Liver (tissue), 9 donors: ENCODE results near the gene RPS6KB2. TPM values are rescaled to one million over a fixed set of nuclear protein-coding genes. Genes with fewer than 3 reads are reported as not detected.

Experiments
- DNase-seq: peaks from one replicate; pipeline ENCODE4 v3.0.0-alpha.2; 2017; ENCODE audit warnings: low spot score
- H3K27ac ChIP-seq, 2 donors: one replicate each; pipeline ENCODE4 v1.7.0; 2013; ENCODE audit warnings: inconsistent platforms in 2 of 2, low read length in 2 of 2, control low read depth in 1 of 2, low read depth in 1 of 2, mild to moderate bottlenecking in 1 of 2
- H3K27me3 ChIP-seq, 4 donors: one replicate each; pipeline versions ENCODE4 v1.6.1 to v1.7.0; 2013; ENCODE audit warnings: low read length in 3 of 4, inconsistent platforms in 1 of 4, mild to moderate bottlenecking in 1 of 4, moderate library complexity in 1 of 4; ENCODE audit not compliant: control insufficient read depth in 4 of 4, insufficient read depth in 4 of 4
- H3K36me3 ChIP-seq, 4 donors: one replicate each; pipeline versions ENCODE4 v1.6.1 to v1.7.0; 2013; ENCODE audit warnings: low read length in 3 of 4, mild to moderate bottlenecking in 3 of 4, low read depth in 1 of 4, moderate library complexity in 1 of 4; ENCODE audit not compliant: control insufficient read depth in 4 of 4, insufficient read depth in 3 of 4
- H3K4me1 ChIP-seq, 4 donors: one replicate each; pipeline versions ENCODE4 v1.6.1 to v1.7.0; 2013; ENCODE audit warnings: low read length in 3 of 4, mild to moderate bottlenecking in 3 of 4, moderate library complexity in 1 of 4; ENCODE audit not compliant: control insufficient read depth in 4 of 4, insufficient read depth in 4 of 4
- H3K4me3 ChIP-seq, 3 donors: one replicate each; pipeline versions ENCODE4 v1.6.1 to v1.7.0; 2013; ENCODE audit warnings: low read length in 3 of 3, control low read depth in 1 of 3, low read depth in 1 of 3, mild to moderate bottlenecking in 1 of 3
- H3K9ac ChIP-seq, 2 donors: one replicate each; pipeline ENCODE4 v1.7.0; 2013; ENCODE audit warnings: low read length in 2 of 2, mild to moderate bottlenecking in 2 of 2, moderate library complexity in 2 of 2, control low read depth in 1 of 2, low read depth in 1 of 2
- H3K9me3 ChIP-seq, 4 donors: one replicate each; pipeline versions ENCODE4 v1.6.1 to v1.7.0; 2013; ENCODE audit warnings: low read length in 3 of 4; ENCODE audit not compliant: control insufficient read depth in 4 of 4
- EGR1 ChIP-seq, 2 donors: IDR thresholded peaks; 2 replicates each; pipeline ENCODE4 v1.6.1; 2016 to 2018; ENCODE audit warnings: antibody characterized with exemption in 2 of 2, low read depth in 2 of 2
- FOXA1 ChIP-seq: IDR thresholded peaks from 2 replicates; pipeline ENCODE4 v1.6.1; 2016; ENCODE audit warnings: antibody characterized with exemption
- FOXA2 ChIP-seq: IDR thresholded peaks from 2 replicates; pipeline ENCODE4 v1.6.1; 2016; ENCODE audit warnings: antibody characterized with exemption
- GABPA ChIP-seq, 2 donors: IDR thresholded peaks in 1 of 2; conservative IDR thresholded peaks in 1 of 2; 2 replicates each; pipeline ENCODE4 v1.6.1; 2016; ENCODE audit warnings: antibody characterized with exemption in 2 of 2, mild to moderate bottlenecking in 1 of 2, moderate library complexity in 1 of 2
- HNF4A ChIP-seq, 2 donors: conservative IDR thresholded peaks; 2 replicates each; pipeline ENCODE4 v1.6.1; 2016; ENCODE audit warnings: antibody characterized with exemption in 2 of 2, mild to moderate bottlenecking in 2 of 2
- HNF4G ChIP-seq: IDR thresholded peaks from 2 replicates; pipeline ENCODE4 v1.6.1; 2016; ENCODE audit warnings: antibody characterized with exemption
- JUND ChIP-seq, 2 donors: IDR thresholded peaks; 2 replicates each; pipeline ENCODE4 v1.6.1; 2016; ENCODE audit warnings: antibody characterized with exemption in 2 of 2
- NR2F2 ChIP-seq: IDR thresholded peaks from 2 replicates; pipeline ENCODE4 v1.6.1; 2016; ENCODE audit warnings: antibody characterized with exemption
- RAD21 ChIP-seq, 2 donors: IDR thresholded peaks; 2 replicates each; pipeline ENCODE4 v1.6.1; 2016; ENCODE audit warnings: antibody characterized with exemption in 2 of 2, mild to moderate bottlenecking in 2 of 2
- SP1 ChIP-seq: IDR thresholded peaks from 2 replicates; pipeline ENCODE4 v1.6.1; 2018; ENCODE audit warnings: antibody characterized with exemption, mild to moderate bottlenecking
- TAF1 ChIP-seq: conservative IDR thresholded peaks from 2 replicates; pipeline ENCODE4 v1.6.1; 2016; ENCODE audit warnings: antibody characterized with exemption, mild to moderate bottlenecking
- YY1 ChIP-seq: IDR thresholded peaks from 2 replicates; pipeline ENCODE4 v1.6.1; 2016; ENCODE audit warnings: antibody characterized with exemption, mild to moderate bottlenecking
- WGBS: extraction: QIAGEN DNeasy Blood & Tissue Kit; methylation state at CpG from one replicate; pipeline ENCODE4 v1.1.7; 2013; 5-methylcytosine and 5-hydroxymethylcytosine counted together
- polyA plus RNA-seq, 2 donors: library from polyadenylated mRNA; stranded (reverse) in 1 of 2; unstranded in 1 of 2; fragments of 200-250 nt in 1 of 2; fragments of >200 nt in 1 of 2; fragmentation: Nextera tagmentation in 1 of 2; extraction: Ambion mirVana in 1 of 2; gene quantifications; one replicate each; pipeline versions ENCODE4 v1.2.1 to v1.2.3, GENCODE V29; 2013 to 2015
- total RNA-seq, 2 donors: library from RNA; depleted of rRNA; stranded (reverse); fragments of >200 nt; gene quantifications; one replicate each; pipeline ENCODE4 v1.2.3, GENCODE V29; 2014
- TF ChIP-seq, protein P1 (sequence below): fragments of 150-350 bp; IDR thresholded peaks from 2 replicates; pipeline ENCODE4 v1.5.1; 2017; ENCODE audit warnings: improper control_type of control experiment, low read depth, low read length; ENCODE audit not compliant: missing input control
- TF ChIP-seq, protein P2 (sequence below): IDR thresholded peaks from 2 replicates; pipeline ENCODE4 v1.6.1; 2016; ENCODE audit warnings: antibody characterized with exemption, mild to moderate bottlenecking
- TF ChIP-seq, protein P3 (sequence below): IDR thresholded peaks from 2 replicates; pipeline ENCODE4 v1.6.1; 2016; ENCODE audit warnings: antibody characterized with exemption
- TF ChIP-seq, protein P4 (sequence below): IDR thresholded peaks from 2 replicates; pipeline ENCODE4 v1.6.1; 2016; ENCODE audit warnings: antibody characterized with exemption
- TF ChIP-seq, protein P5 (sequence below): IDR thresholded peaks from 2 replicates; pipeline ENCODE4 v1.6.1; 2016; ENCODE audit warnings: antibody characterized with exemption
- donor health status: healthy.
- donor health status: healthy.
- donor health status: healthy.
- donor health status: healthy.
- donor health status: healthy.

The RPS6KB2 gene
- total and polyA plus RNA-seq, 4 donors: 31.5 to 49.6 (median 37.7) TPM

- WGBS: 72% methylated on average over 9 of the region's 9 CpGs
- no peak for DNase-seq
- H3K4me1 ChIP-seq: peaks cover 0 to 6% (median 4%) of the 10 kb centered on the region in 4 donors
These were observed 15.7 kb upstream of the RPS6KB2 start for GRCh38 chr11:67412495-67413179.

More at GRCh38 chr11:67412495-67413179, 15.7 kb upstream of the RPS6KB2 start:
- H3K27me3 ChIP-seq: no peaks in the 10 kb centered on the region
- no peaks in the 10 kb centered on the region for H3K36me3 ChIP-seq
- H3K9ac ChIP-seq: no peak overlapping the region
- H3K9me3 ChIP-seq: no peaks in the 10 kb centered on the region
- no peak overlapping the region for H3K4me3 ChIP-seq
- no peak overlapping the region for H3K27ac ChIP-seq
- no peak for TF ChIP-seq EGR1 (IDR thresholded peaks at IDR 0.05; ENCODE audit: low read depth in 2 of 2)
- no peak for TF ChIP-seq JUND (IDR thresholded peaks at IDR 0.05)
- no peak for TF ChIP-seq TAF1
- TF ChIP-seq FOXA2: no peak
- no peak for TF ChIP-seq YY1
- TF ChIP-seq GABPA (IDR thresholded peaks at IDR 0.05 in 1 of 2, conservative IDR thresholded peaks at IDR 0.05 in 1 of 2): no peak
- TF ChIP-seq, protein P1, sequence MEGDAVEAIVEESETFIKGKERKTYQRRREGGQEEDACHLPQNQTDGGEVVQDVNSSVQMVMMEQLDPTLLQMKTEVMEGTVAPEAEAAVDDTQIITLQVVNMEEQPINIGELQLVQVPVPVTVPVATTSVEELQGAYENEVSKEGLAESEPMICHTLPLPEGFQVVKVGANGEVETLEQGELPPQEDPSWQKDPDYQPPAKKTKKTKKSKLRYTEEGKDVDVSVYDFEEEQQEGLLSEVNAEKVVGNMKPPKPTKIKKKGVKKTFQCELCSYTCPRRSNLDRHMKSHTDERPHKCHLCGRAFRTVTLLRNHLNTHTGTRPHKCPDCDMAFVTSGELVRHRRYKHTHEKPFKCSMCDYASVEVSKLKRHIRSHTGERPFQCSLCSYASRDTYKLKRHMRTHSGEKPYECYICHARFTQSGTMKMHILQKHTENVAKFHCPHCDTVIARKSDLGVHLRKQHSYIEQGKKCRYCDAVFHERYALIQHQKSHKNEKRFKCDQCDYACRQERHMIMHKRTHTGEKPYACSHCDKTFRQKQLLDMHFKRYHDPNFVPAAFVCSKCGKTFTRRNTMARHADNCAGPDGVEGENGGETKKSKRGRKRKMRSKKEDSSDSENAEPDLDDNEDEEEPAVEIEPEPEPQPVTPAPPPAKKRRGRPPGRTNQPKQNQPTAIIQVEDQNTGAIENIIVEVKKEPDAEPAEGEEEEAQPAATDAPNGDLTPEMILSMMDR: no peak
- TF ChIP-seq, protein P2, sequence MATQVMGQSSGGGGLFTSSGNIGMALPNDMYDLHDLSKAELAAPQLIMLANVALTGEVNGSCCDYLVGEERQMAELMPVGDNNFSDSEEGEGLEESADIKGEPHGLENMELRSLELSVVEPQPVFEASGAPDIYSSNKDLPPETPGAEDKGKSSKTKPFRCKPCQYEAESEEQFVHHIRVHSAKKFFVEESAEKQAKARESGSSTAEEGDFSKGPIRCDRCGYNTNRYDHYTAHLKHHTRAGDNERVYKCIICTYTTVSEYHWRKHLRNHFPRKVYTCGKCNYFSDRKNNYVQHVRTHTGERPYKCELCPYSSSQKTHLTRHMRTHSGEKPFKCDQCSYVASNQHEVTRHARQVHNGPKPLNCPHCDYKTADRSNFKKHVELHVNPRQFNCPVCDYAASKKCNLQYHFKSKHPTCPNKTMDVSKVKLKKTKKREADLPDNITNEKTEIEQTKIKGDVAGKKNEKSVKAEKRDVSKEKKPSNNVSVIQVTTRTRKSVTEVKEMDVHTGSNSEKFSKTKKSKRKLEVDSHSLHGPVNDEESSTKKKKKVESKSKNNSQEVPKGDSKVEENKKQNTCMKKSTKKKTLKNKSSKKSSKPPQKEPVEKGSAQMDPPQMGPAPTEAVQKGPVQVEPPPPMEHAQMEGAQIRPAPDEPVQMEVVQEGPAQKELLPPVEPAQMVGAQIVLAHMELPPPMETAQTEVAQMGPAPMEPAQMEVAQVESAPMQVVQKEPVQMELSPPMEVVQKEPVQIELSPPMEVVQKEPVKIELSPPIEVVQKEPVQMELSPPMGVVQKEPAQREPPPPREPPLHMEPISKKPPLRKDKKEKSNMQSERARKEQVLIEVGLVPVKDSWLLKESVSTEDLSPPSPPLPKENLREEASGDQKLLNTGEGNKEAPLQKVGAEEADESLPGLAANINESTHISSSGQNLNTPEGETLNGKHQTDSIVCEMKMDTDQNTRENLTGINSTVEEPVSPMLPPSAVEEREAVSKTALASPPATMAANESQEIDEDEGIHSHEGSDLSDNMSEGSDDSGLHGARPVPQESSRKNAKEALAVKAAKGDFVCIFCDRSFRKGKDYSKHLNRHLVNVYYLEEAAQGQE: no peak
- TF ChIP-seq, protein P3, sequence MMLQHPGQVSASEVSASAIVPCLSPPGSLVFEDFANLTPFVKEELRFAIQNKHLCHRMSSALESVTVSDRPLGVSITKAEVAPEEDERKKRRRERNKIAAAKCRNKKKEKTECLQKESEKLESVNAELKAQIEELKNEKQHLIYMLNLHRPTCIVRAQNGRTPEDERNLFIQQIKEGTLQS: no peak
- no peak for TF ChIP-seq NR2F2
- TF ChIP-seq SP1: no peak
- no peak for TF ChIP-seq RAD21 (IDR thresholded peaks at IDR 0.05)
- TF ChIP-seq, protein P4, sequence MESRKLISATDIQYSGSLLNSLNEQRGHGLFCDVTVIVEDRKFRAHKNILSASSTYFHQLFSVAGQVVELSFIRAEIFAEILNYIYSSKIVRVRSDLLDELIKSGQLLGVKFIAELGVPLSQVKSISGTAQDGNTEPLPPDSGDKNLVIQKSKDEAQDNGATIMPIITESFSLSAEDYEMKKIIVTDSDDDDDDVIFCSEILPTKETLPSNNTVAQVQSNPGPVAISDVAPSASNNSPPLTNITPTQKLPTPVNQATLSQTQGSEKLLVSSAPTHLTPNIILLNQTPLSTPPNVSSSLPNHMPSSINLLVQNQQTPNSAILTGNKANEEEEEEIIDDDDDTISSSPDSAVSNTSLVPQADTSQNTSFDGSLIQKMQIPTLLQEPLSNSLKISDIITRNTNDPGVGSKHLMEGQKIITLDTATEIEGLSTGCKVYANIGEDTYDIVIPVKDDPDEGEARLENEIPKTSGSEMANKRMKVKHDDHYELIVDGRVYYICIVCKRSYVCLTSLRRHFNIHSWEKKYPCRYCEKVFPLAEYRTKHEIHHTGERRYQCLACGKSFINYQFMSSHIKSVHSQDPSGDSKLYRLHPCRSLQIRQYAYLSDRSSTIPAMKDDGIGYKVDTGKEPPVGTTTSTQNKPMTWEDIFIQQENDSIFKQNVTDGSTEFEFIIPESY: no peak
- TF ChIP-seq, protein P5, sequence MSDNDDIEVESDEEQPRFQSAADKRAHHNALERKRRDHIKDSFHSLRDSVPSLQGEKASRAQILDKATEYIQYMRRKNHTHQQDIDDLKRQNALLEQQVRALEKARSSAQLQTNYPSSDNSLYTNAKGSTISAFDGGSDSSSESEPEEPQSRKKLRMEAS: no peak
- TF ChIP-seq HNF4G: no peak
- no peak for TF ChIP-seq HNF4A (conservative IDR thresholded peaks at IDR 0.05)
- TF ChIP-seq FOXA1: no peak
